GM19324 (cell line): ENCODE measurements around the gene DCC.
"Not testable (repeated sequence)": the region's sequence is repeated elsewhere in the genome, so short reads cannot be mapped to it uniquely, and the experiment has no call there.

Experiments used
- ATAC-seq: cut with Tn5 transposase; IDR thresholded peaks from one replicate; pipeline ENCODE4 v1.9.1; 2021; ENCODE audit warnings: mild to moderate bottlenecking, moderate library complexity; ENCODE audit not compliant: unreplicated experiment, low FRiP score

The DCC gene

GRCh38 chr18:53441761-53442414 lies 1101.9 kb downstream of the DCC start:
- no peak for ATAC-seq

GRCh38 chr18:53442415-53442783 lies 1102.4 kb downstream of the DCC start:
- ATAC-seq: no peak

- ATAC-seq: no peak
Measured at GRCh38 chr18:53443336-53443735, 1103.3 kb downstream of the DCC start.

GRCh38 chr18:53443831-53444230 lies 1103.8 kb downstream of the DCC start:
- ATAC-seq: no peak

- no peak for ATAC-seq
Measured at GRCh38 chr18:53451902-53452301, 1111.9 kb downstream of the DCC start.

GRCh38 chr18:53457068-53457467 lies 1117.1 kb downstream of the DCC start:
- ATAC-seq: no peak

GRCh38 chr18:53458268-53458667 lies 1118.3 kb downstream of the DCC start:
- ATAC-seq: no peak

- no peak for ATAC-seq
Measured at GRCh38 chr18:53458944-53459580, 1119.1 kb downstream of the DCC start.

GRCh38 chr18:53467756-53468155 lies 1127.8 kb downstream of the DCC start:
- ATAC-seq: no peak

- ATAC-seq: not testable (repeated sequence)
Measured at GRCh38 chr18:53468173-53468572, 1128.2 kb downstream of the DCC start.

- ATAC-seq: no peak
Measured at GRCh38 chr18:53472546-53472945, 1132.5 kb downstream of the DCC start.

- no peak for ATAC-seq
Measured at GRCh38 chr18:53478155-53478554, 1138.2 kb downstream of the DCC start.

GRCh38 chr18:53486296-53486695 lies 1146.3 kb downstream of the DCC start:
- ATAC-seq: no peak

- no peak for ATAC-seq
Measured at GRCh38 chr18:53489266-53489665, 1149.3 kb downstream of the DCC start.

- ATAC-seq: no peak
Measured at GRCh38 chr18:53490019-53490418, 1150.0 kb downstream of the DCC start.

GRCh38 chr18:53496028-53496427 lies 1156.0 kb downstream of the DCC start:
- ATAC-seq: no peak

GRCh38 chr18:53503914-53504441 lies 1164.0 kb downstream of the DCC start:
- no peak for ATAC-seq

GRCh38 chr18:53508529-53508928 lies 1168.5 kb downstream of the DCC start:
- no peak for ATAC-seq

GRCh38 chr18:53509886-53510285 lies 1169.9 kb downstream of the DCC start:
- no peak for ATAC-seq

GRCh38 chr18:53511725-53512124 lies 1171.7 kb downstream of the DCC start:
- not testable (repeated sequence) for ATAC-seq

GRCh38 chr18:53521068-53521467 lies 1181.1 kb downstream of the DCC start:
- ATAC-seq: no peak
